H1 (cell line): ENCODE measurements around the gene DUOX1. TPM values are rescaled to one million over a fixed set of nuclear protein-coding genes. Genes with fewer than 3 reads are reported as not detected.

ENCODE experiments used
- CTCF ChIA-PET: fragments of 300-600 bp; sonication (Branson Sonifier 250); formaldehyde crosslinking; loops from one replicate; lab custom pipeline; 2021; ENCODE audit not compliant: partially characterized antibody; lab: Charles Lee
- POLR2A ChIA-PET: fragments of 300-600 bp; sonication (Branson Sonifier 250); formaldehyde crosslinking; loops from one replicate; lab custom pipeline; 2021; ENCODE audit warnings: inconsistent platforms; ENCODE audit not compliant: partially characterized antibody; lab: Charles Lee
- DNase-seq, 2 experiments: peaks; one replicate each; pipeline versions ENCODE4 v3.0.0 to v3.0.0-alpha.2; 2010 to 2022; ENCODE audit warnings: low spot score in 2 of 2, low read depth in 1 of 2, mixed read lengths in 1 of 2
- FAIRE-seq: peaks from 2 replicates; lab custom pipeline; 2011; peaks lifted over from hg19 to GRCh38; lab: Jason Lieb, UNC
- H2AFZ ChIP-seq: 2 replicates; pipeline ENCODE4 v1.8.1; 2012; ENCODE audit warnings: low read length, inconsistent platforms
- H2AK5ac ChIP-seq: 2 replicates; pipeline ENCODE4 v1.6.1; 2013; ENCODE audit warnings: low read depth, low read length
- H2BK120ac ChIP-seq: replicated peaks from 2 replicates; pipeline ENCODE3; 2013; ENCODE audit warnings: low read depth, low read length, inconsistent platforms
- H2BK12ac ChIP-seq: 2 replicates; pipeline ENCODE4 v1.6.1; 2013; ENCODE audit warnings: low read depth, low read length
- H2BK15ac ChIP-seq: 2 replicates; pipeline ENCODE4 v1.6.1; 2013; ENCODE audit warnings: low read length
- H2BK20ac ChIP-seq: 2 replicates; pipeline ENCODE4 v1.6.1; 2013; ENCODE audit warnings: low read length
- H2BK5ac ChIP-seq: 2 replicates; pipeline ENCODE4 v1.6.1; 2013; ENCODE audit warnings: low read depth, low read length
- H3K14ac ChIP-seq: 2 replicates; pipeline ENCODE4 v1.6.1; 2013; ENCODE audit warnings: inconsistent platforms; ENCODE audit not compliant: insufficient read length
- H3K18ac ChIP-seq: 2 replicates; pipeline ENCODE4 v1.6.1; 2013; ENCODE audit warnings: low read length; ENCODE audit errors: extremely low read depth
- H3K23ac ChIP-seq: 2 replicates; pipeline ENCODE4 v1.6.1; 2013; ENCODE audit warnings: inconsistent platforms; ENCODE audit not compliant: insufficient read length
- H3K23me2 ChIP-seq: 2 replicates; pipeline ENCODE4 v1.6.1; 2013; ENCODE audit warnings: low read depth, low read length
- H3K27ac ChIP-seq: 2 replicates; pipeline ENCODE4 v1.6.1; 2011; ENCODE audit warnings: low read depth, low read length, inconsistent platforms
- H3K27me3 ChIP-seq, 4 experiments: replicated peaks in 1 of 4; 1 replicate in 1 of 4; 2 replicates in 3 of 4; pipeline versions ENCODE4 v1.6.1 to v1.8.1; 2011 to 2013; ENCODE audit warnings: low read length in 3 of 4, mild to moderate bottlenecking in 3 of 4, inconsistent platforms in 2 of 4, mixed read lengths in 2 of 4, moderate library complexity in 1 of 4; ENCODE audit not compliant: control insufficient read depth in 3 of 4, insufficient read depth in 3 of 4; ENCODE audit errors: extremely low read depth in 1 of 4
- H3K36me3 ChIP-seq, 4 experiments: 2 replicates each; pipeline versions ENCODE4 v1.6.1 to v1.8.1; 2011 to 2013; ENCODE audit warnings: mild to moderate bottlenecking in 4 of 4, low read length in 3 of 4, moderate library complexity in 2 of 4, control low read depth in 1 of 4, inconsistent platforms in 1 of 4; ENCODE audit not compliant: insufficient read depth in 4 of 4, control insufficient read depth in 2 of 4
- H3K4ac ChIP-seq: replicated peaks from 2 replicates; pipeline ENCODE3; 2013; ENCODE audit warnings: low read length, low read depth, mixed read lengths, inconsistent platforms; ENCODE audit not compliant: insufficient read length
- H3K4me1 ChIP-seq, 4 experiments: replicated peaks in 1 of 4; 1 replicate in 1 of 4; 2 replicates in 3 of 4; pipeline versions ENCODE4 v1.6.1 to v1.8.1; 2011 to 2013; ENCODE audit warnings: low read length in 3 of 4, inconsistent platforms in 2 of 4, mixed read lengths in 1 of 4; ENCODE audit not compliant: insufficient read depth in 4 of 4, control insufficient read depth in 3 of 4
- H3K4me2 ChIP-seq, 2 experiments: 2 replicates each; pipeline versions ENCODE4 v1.6.1 to v1.8.1; 2011 to 2013; ENCODE audit warnings: low read depth in 2 of 2, low read length in 2 of 2, control low read depth in 1 of 2, inconsistent platforms in 1 of 2, mild to moderate bottlenecking in 1 of 2; ENCODE audit not compliant: insufficient read depth in 1 of 2
- H3K4me3 ChIP-seq, 4 experiments: fragments of 200-600, 300-600 bp in 1 of 4; sonication (generic), shearing (Covaris generic), sonication (Bioruptor Twin) in 1 of 4; 2 replicates each; pipeline versions ENCODE4 v1.5.1 to v1.8.1; 2011 to 2016; ENCODE audit warnings: low read length in 4 of 4, low read depth in 3 of 4, control low read depth in 2 of 4, inconsistent platforms in 2 of 4, mild to moderate bottlenecking in 2 of 4, mixed read lengths in 1 of 4, moderate library complexity in 1 of 4; ENCODE audit not compliant: insufficient read depth in 2 of 4; ENCODE audit errors: extremely low read depth in 1 of 4
- H3K56ac ChIP-seq: replicated peaks from 2 replicates; pipeline ENCODE3; 2013; ENCODE audit warnings: low read depth, mild to moderate bottlenecking, mixed read lengths, low read length, inconsistent platforms; ENCODE audit not compliant: insufficient read length
- H3K79me1 ChIP-seq: 2 replicates; pipeline ENCODE4 v1.6.1; 2013; ENCODE audit warnings: low read depth, low read length, control low read depth
- H3K79me2 ChIP-seq, 2 experiments: 2 replicates each; pipeline versions ENCODE4 v1.6.1 to v1.8.1; 2012 to 2013; ENCODE audit warnings: low read length in 2 of 2, mild to moderate bottlenecking in 2 of 2, inconsistent platforms in 1 of 2; ENCODE audit not compliant: insufficient read depth in 2 of 2, control insufficient read depth in 1 of 2
- H3K9ac ChIP-seq, 4 experiments: replicated peaks in 1 of 4; 1 replicate in 1 of 4; 2 replicates in 3 of 4; pipeline versions ENCODE4 v1.6.1 to v1.8.1; 2011 to 2013; ENCODE audit warnings: low read depth in 3 of 4, low read length in 3 of 4, control low read depth in 2 of 4, mild to moderate bottlenecking in 2 of 4, moderate library complexity in 2 of 4, inconsistent platforms in 1 of 4; ENCODE audit errors: extremely low read depth in 1 of 4
- H3K9me3 ChIP-seq, 2 experiments: 2 replicates each; pipeline versions ENCODE4 v1.6.1 to v1.8.1; 2012 to 2013; ENCODE audit warnings: mild to moderate bottlenecking in 2 of 2, moderate library complexity in 2 of 2, control low read depth in 1 of 2, inconsistent platforms in 1 of 2, low read depth in 1 of 2, low read length in 1 of 2, mixed read lengths in 1 of 2; ENCODE audit not compliant: insufficient read depth in 2 of 2
- H4K20me1 ChIP-seq, 2 experiments: replicated peaks in 1 of 2; 2 replicates each; pipeline versions ENCODE3 to v1.8.1; 2011 to 2013; ENCODE audit warnings: inconsistent platforms in 2 of 2, low read length in 2 of 2, mild to moderate bottlenecking in 1 of 2; ENCODE audit not compliant: insufficient read depth in 2 of 2, control insufficient read depth in 1 of 2
- H4K5ac ChIP-seq: 2 replicates; pipeline ENCODE4 v1.6.1; 2013; ENCODE audit warnings: low read length, low read depth, mixed read lengths, inconsistent platforms; ENCODE audit not compliant: insufficient read length
- H4K8ac ChIP-seq: 2 replicates; pipeline ENCODE4 v1.8.0; 2013; ENCODE audit warnings: mild to moderate bottlenecking, moderate library complexity, low read length, inconsistent platforms; ENCODE audit not compliant: insufficient read depth; ENCODE audit errors: extremely low read depth
- H4K91ac ChIP-seq: replicated peaks from 2 replicates; pipeline ENCODE3; 2013; ENCODE audit warnings: low read length, mixed read lengths, inconsistent platforms; ENCODE audit not compliant: insufficient read length
- MAFK ChIP-seq: IDR thresholded peaks from 2 replicates; pipeline ENCODE4 v1.6.1; 2012; ENCODE audit warnings: low read depth, mild to moderate bottlenecking, improper control_type of control experiment, low read length
- NRF1 ChIP-seq: IDR thresholded peaks from 2 replicates; pipeline ENCODE4 v1.6.1; 2011; ENCODE audit warnings: mild to moderate bottlenecking, low read depth, low read length, improper control_type of control experiment
- PHF8 ChIP-seq: fragments of 200-600 bp; sonication (generic); conservative IDR thresholded peaks from 2 replicates; pipeline ENCODE4 v1.7.1; 2012; ENCODE audit warnings: low read depth, mild to moderate bottlenecking, inconsistent platforms, low read length, moderate library complexity
- WGBS, 2 experiments: shearing (Covaris generic) in 1 of 2; methylation state at CpG; one replicate each; pipeline versions ENCODE4 v1.1.6 to v1.1.7; 2013 to 2015; ENCODE audit warnings: low lambda C conversion rate in 2 of 2, mixed read lengths in 2 of 2, inconsistent platforms in 1 of 2, low coverage in 1 of 2, missing lambda C conversion rate in 1 of 2; ENCODE audit not compliant: insufficient replicate concordance in 2 of 2, insufficient coverage in 1 of 2, insufficient read length in 1 of 2; ENCODE audit errors: extremely low coverage in 1 of 2, missing lambda C conversion rate in 1 of 2; 5-methylcytosine and 5-hydroxymethylcytosine counted together
- polyA plus RNA-seq, 7 experiments: library from polyadenylated mRNA; depleted of rRNA in 3 of 7; stranded (reverse) in 5 of 7; unstranded in 2 of 7; fragments of >200 nt in 5 of 7; fragments of 200-250 nt in 2 of 7; gene quantifications; 1 replicate in 5 of 7; 2 replicates in 1 of 7; 4 replicates in 1 of 7; pipeline versions ENCODE4 v1.2.1 to v1.2.3, GENCODE V29; 2011 to 2013; ENCODE audit warnings: missing spikeins in 2 of 7, mixed read lengths in 2 of 7
- total RNA-seq: library from RNA; stranded (reverse); fragmentation: NEBNext Ultra II Directional; extraction: Animal tissue kit (Norgen Biotek cat#: 25700); gene quantifications from 2 replicates; pipeline ENCODE4 v1.2.1, GENCODE V29; 2021
- TF ChIP-seq, protein P1 (sequence below): IDR thresholded peaks from 2 replicates; pipeline ENCODE4 v1.6.1; 2011; ENCODE audit warnings: low read length, improper control_type of control experiment

Gene DUOX1
- total and polyA plus RNA-seq, 2 of the 8 experiments (the other 6 are each of a cell fraction or from before 2014, with no cell fraction given), result 0.84 to 1.4 TPM

DNA sequence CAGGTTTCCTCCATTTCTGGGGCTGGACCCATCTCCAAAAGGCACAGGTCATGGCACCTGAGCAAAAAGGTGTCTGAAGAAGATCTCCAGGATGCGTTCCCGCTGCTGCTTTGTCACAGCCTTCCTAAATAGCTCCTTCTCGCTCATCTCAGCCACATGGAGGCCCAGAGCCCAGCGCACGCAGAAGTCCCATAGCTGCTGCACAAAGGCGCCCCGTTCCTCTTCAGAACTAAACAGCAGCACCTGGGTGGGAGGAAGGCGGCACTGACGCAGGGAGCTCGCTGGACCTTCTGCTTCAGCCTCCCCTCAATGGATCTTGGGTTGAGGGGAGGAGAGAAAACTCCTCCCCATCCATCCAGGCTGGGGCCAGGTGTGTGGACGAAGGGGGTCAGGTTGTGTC lies 24.2 kb upstream of the DUOX1 start:
- Histone ChIP-seq H3K79me1 (no peaks in the 10 kb centered on the region), H4K91ac (no peak overlapping the region), H3K4me1 (peaks cover 0 to 10% (median 5%) of the 10 kb centered on the region in 4 experiments; a peak in 5 of 7 replicates), H3K4me2 (no peak overlapping the region), H3K18ac (no peak overlapping the region), H3K56ac (no peak overlapping the region), H4K5ac (no peak overlapping the region), H4K8ac (no peak overlapping the region), H3K27ac (no peak overlapping the region), H3K27me3 (peaks cover 14 to 27% (median 22%) of the 10 kb centered on the region in 4 experiments), H3K79me2 (no peaks in the 10 kb centered on the region), H3K4me3 (no peak overlapping the region), H3K36me3 (no peaks in the 10 kb centered on the region), H2BK15ac (no peak overlapping the region), H3K9ac (no peak overlapping the region), H4K20me1 (peaks cover 0 to 2% of the 10 kb centered on the region in 2 experiments), H3K4ac (no peak overlapping the region), H2AFZ (no peak overlapping the region)
- FAIRE-seq, result no peak
- no peak for TF ChIP-seq PHF8
- TF ChIP-seq MAFK, result no peak
- TF ChIP-seq, protein P1, sequence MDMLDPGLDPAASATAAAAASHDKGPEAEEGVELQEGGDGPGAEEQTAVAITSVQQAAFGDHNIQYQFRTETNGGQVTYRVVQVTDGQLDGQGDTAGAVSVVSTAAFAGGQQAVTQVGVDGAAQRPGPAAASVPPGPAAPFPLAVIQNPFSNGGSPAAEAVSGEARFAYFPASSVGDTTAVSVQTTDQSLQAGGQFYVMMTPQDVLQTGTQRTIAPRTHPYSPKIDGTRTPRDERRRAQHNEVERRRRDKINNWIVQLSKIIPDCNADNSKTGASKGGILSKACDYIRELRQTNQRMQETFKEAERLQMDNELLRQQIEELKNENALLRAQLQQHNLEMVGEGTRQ, result no peak
- TF ChIP-seq NRF1, result no peak
- TF ChIP-seq, all 59 proteins: peak for 0
- POLR2A ChIA-PET, result no interaction called here
- DNase-seq, result no peak
- Histone ChIP-seq H2BK20ac (no peak overlapping the region), H2AK5ac (no peak overlapping the region), H3K14ac (no peak overlapping the region), H3K23ac (no peak overlapping the region), H2BK5ac (no peak overlapping the region), H2BK120ac (no peak overlapping the region), H3K9me3 (no peaks in the 10 kb centered on the region), H2BK12ac (no peak overlapping the region), H3K23me2 (no peaks in the 10 kb centered on the region; the same call in 1 of the 2 replicates)
- WGBS, 2 experiments, result 97% methylated on average over 11 of the region's 11 CpGs; no CpG with 5 or more reads in 1 of the 2 experiments
- CTCF ChIA-PET, result interaction anchor here (1.1 to 3.3 kb wide), 4 partner anchors 11 to 252 kb away, joined by 4 to 29 read pairs (median 5); no protein-coding TSS in a partner anchor
